Bone marrow (tissue), 2 donors: ENCODE data around the gene C3orf62.
"Not testable (repeated sequence)": the region's sequence is repeated elsewhere in the genome, so short reads cannot be mapped to it uniquely, and the experiment has no call there.

ENCODE experiments used
- DNase-seq, 2 donors: peaks; one replicate each; lab custom pipeline; 2025; lab: John Stamatoyannopoulos, UW

Gene C3orf62

GRCh38 chr3:49269443-49270155 lies 7.4 kb downstream of the C3orf62 start:
- no peak for DNase-seq

DNA sequence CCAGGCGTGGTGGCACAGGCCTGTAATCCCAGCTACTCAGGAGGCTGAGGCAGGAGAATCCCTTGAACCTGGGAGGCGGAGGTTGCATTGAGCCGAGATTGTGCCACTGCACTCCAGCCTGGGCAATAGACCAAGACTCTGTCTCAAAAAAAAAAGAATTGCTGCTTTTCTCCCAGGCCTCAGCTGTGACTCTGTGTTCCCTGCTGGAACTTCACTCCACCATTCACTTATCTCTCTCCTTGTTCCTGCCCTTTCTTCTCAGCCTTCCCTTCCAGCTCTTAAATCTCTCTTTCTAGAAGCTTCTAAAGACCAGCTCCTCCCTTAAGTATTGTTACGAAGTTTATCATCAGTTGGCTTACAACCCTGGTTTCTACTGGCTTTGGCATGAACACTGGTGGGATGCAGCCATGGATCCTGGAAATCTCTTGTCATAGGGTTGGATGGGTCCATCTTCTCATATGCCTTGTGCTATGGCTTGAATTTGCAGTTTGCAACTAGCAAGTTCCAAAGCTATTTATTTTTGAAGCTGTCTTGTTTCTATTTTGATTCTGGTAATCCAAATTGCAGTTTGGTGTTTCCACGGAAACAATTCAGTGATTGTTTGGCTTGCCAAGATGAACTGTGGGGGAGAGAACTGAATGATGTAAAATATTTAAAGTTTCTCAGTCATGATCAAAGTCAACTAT lies 10.5 kb downstream of the C3orf62 start:
- no peak for DNase-seq

GRCh38 chr3:49265661-49266386 lies 11.2 kb downstream of the C3orf62 start:
- DNase-seq, result no peak

GRCh38 chr3:49263159-49263889 lies 13.7 kb downstream of the C3orf62 start:
- no peak for DNase-seq

GRCh38 chr3:49260806-49261324 lies 16.2 kb downstream of the C3orf62 start:
- DNase-seq, result no peak

DNA sequence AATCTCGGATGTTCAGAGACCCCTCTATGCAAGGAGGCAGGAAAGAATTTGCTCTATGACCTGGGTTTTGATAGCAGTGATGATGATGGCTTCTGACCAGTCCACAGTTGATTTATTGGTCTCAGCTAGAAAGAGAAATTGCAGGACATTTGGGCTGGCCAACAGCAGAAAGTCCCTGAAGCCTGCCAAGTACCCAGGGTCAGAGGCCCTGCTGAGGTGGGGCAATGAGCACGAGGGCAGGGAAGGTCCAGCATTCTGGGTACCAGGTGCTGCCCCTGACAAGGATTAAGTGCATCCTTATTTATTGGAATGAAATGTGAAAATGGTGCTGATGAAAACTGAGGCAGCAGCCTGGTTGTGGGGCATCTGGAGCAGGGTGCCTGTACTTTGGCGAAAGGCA lies 19.8 kb downstream of the C3orf62 start:
- no peak for DNase-seq

DNA sequence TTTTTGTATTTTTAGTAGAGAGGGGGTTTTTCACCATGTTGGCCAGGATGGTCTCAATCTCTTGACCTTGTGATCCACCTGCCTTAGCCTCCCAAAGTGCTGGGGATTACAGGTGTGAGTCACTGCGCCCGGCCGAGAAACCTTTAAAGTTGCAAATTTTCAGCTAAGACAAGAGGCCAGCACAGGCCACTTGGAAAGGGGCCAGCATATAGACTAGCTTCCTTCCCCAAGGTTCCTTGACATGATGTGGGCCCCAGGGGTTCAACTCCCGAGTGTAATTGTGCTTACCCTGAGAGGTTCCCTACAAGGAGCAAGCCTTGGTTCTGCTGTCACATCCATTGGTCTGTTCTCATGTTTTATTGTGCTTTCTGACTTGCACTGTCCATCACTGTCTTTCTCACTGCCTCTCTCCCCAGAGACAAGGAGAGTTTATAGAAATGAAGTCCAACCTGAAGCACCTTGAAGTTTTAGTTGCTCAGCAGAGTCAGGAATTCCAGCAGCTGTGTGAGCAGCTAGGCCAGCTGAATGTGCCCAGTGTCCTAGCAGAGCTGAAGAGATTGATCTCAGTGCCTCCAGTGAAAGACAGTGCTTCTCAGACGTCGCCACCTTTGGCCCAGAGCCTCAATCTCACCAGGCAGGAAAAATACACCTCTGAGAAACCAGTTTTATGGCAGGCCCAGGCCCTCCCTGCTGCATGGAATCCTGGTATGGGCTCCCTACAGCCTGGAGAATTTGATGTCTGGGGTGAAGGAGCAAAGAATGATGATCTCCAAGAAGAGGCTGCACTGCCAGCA lies 21.1 kb downstream of the C3orf62 start:
- no peak for DNase-seq

- DNase-seq, result no peak
Observed at GRCh38 chr3:49255112-49255511, 21.9 kb downstream of the C3orf62 start.

DNA sequence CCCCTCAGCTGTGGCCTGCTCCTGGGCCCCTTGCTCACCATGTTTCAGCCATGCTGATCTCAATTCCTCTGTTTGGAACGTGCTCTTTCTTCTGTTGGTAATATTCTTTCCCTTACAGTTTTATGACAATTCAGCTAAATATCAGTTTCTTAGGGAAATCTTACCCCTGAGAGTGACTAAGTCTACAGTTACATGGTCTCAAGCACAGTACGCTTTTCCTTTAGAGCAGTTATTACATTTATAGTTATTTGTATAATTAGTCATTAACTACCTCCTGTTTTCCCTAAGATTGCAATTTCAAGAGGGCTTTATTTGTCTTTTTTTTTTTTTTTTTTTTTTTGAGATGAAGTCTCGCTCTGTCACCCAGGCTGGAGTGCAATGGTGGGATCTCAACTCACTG lies 23.5 kb downstream of the C3orf62 start:
- no peak for DNase-seq

DNA sequence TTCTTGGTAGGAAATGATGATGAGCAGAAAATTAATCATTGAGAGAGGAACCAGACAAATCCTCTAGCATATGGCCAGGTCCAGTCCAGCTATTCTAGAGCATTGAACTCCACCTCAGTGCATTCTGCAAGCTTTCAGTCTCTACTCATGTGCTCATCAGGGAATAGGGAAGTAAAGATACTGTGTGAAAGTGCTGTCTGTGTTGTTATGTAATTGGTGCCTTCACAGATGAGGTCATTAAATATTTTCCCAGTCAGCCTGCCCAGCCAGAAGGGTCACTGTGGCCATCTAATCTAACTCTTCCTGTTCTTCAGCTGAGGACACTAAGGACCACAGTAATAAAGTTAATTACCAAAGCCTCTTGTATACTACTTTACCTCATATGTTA lies 28.2 kb downstream of the C3orf62 start:
- peak in 1 of 2 donors; percentile 77 for DNase-seq

DNA sequence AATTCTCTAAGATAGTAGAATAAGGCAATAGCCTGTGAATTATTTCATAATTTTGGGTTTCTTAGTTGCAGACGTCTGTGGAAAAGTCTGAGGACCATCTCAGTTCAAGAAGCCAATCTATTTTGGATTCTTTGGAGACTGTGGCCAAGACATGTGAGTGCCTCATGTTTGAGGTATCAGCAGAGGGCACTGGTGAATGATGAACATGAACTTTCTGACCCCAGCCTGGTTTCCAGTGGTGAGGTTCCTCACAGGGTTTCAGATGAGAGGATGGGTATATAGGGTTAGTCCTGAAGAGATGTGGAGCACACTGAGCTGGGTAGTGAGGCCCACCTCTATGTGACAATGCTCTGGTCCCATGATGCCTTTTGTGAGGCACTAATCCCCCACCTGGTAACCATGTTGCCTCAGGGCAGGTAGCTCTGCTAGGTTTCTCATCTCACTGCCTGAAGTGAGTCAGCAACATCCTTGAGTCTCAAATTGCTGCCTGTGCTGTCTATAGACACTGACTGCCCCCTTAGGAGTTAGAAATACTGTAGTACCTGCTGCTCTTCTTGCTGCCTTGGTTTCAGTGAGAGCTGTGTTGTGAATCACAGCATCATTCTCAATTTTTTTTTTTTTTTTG lies 32.3 kb downstream of the C3orf62 start:
- no peak for DNase-seq

- DNase-seq, result not testable (repeated sequence)
Observed at GRCh38 chr3:49240091-49240490, 36.9 kb downstream of the C3orf62 start.

DNA sequence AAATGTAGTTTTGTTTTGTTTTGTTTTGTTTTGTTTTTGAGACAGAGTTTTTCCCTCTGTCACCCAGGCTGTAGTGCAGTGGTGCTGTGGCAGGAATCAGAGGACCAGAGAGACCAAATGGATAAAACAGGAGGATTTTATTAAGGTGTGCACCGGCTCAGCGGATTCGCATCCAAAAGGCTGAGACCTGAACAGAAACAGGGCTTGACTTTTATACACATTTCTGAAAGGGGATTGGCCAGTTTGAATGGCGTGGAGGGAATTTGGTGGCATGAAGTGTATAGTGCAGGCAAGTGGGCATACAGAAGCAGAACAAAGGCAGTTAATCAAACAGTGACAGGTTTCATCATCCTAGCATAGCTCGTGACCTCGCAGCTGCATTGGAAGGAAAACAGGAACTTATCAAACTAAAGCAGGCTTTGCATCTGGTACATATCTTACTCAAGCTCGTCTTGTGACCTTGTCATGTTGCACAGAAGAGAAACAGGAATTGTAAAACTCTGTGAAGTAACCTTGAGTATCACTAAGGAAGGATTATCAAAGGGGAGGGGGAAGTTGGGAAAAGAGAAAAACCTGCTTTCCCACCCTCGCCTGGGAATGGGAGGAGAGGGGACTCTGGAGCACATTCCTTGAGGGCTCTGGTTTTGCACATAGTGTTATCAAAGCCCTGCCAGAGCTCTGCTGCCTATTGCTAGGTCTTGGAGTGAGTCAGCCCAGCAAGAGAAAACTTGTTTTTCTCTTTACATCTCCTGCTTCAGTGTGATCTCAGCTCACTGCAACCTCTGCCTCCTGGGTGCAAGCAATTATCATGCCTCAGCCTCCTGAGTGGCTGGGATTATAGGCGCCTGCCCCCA lies 38.5 kb downstream of the C3orf62 start:
- DNase-seq, result peak; percentile 63 to 99

DNA sequence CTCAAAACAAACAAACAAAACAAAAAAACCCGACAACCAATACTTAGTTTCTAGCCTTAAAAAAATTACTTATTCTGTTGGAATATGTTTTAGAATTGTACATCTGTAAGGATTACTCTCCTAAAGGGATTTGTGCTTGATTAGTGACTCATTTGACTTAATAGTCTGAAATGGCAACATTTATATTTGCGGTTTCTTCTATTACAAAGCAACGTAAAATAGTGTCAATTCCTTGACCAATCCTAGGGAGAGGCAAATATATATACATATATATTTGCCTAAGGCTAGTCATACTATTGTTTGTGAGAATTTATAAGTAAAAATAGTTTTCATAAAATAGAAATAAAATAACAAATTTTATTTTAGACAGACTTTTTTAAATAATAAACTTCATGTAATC lies 39.7 kb downstream of the C3orf62 start:
- DNase-seq, result no peak

DNA sequence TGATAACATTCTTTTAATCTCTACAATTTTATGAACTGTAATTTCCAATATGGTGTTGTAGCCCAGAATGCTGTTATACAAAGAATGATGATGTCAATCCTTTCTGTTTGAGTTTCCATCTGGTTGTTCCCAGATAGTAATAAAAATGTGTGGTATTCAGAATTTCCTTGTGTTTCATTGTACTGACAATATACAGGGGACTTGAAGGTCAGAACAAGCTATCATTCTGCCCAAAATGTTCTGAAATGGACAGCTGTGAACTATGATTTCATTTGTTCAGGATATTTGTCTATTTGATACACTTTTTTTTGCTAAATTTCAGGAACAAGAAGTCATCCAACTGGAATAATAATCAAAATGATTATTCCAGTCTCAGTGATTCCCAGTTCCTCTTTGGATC lies 40.8 kb downstream of the C3orf62 start:
- no peak for DNase-seq

- DNase-seq, result not testable (repeated sequence)
Observed at GRCh38 chr3:49228817-49229216, 48.2 kb downstream of the C3orf62 start.

DNA sequence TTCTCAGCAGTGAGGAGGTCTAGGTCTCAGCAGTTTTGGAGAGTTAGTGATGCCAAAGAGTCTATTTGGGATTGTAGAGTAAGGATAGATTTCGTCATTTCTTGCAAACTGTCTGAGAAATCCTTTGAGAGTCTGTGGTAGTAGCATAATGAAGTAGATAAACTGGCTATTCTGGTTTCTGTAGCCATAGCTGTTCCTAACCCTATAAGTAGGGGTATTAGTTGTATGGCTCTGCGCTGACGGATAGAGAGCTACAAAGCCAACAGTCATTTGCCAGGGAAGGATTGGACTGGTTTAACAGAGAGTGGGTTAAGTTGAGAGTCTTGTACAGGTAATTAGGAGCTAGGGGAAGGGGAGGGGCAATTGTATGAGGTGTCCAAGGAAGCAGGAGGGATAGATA lies 55.0 kb downstream of the C3orf62 start:
- no peak for DNase-seq

- not testable (repeated sequence) for DNase-seq
Observed at GRCh38 chr3:49220985-49221563, 56.0 kb downstream of the C3orf62 start.

DNA sequence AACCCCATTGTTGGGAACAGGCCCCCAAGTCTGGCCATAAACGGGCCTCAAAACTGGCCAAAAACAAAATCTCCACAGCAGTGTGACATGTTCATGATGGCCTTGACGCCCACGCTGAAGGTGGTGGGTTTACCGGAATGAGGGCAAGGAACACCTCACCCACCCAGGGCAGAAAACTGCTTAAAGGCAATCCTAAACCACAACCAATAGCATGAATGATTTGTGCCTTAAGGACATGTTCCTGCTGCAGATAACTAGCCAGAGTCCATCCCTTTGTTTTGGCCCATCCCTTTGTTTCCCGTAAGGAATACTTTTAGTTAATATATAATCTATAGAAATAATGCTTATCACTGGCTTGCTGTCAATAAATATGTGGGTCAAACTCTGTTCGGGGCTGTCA lies 57.9 kb downstream of the C3orf62 start:
- no peak for DNase-seq
